Natural killer cell (primary cell): ENCODE results near the gene TAF4. TPM values are rescaled to one million over a fixed set of nuclear protein-coding genes. Genes with fewer than 3 reads are reported as not detected.
A peak's percentile ranks its signal among the peaks of the same experiment; 100 is the strongest.

Source experiments
- ATAC-seq, 3 donors: fragments of 150-1000 bp in 2 of 3; fragments of 200-7000 bp in 1 of 3; cut with Tn5 transposase; 1 replicate in 1 of 3; 2 replicates in 2 of 3; pipeline ENCODE4 v1.10.0; 2021; ENCODE audit warnings: mild to moderate bottlenecking in 2 of 3, moderate library complexity in 2 of 3
- DNase-seq, 2 donors: peaks; one replicate each; pipeline versions ENCODE4 v3.0.0 to v3.0.0-alpha.2; 2013 to 2021; ENCODE audit warnings: mixed read lengths in 1 of 2
- H3K27ac ChIP-seq: one replicate; pipeline ENCODE4 v1.5.1; 2013; ENCODE audit warnings: mild to moderate bottlenecking, low read length
- H3K27me3 ChIP-seq: one replicate; pipeline ENCODE4 v1.6.1; 2013; ENCODE audit warnings: low read length; ENCODE audit not compliant: control insufficient read depth, insufficient read depth
- H3K36me3 ChIP-seq: one replicate; pipeline ENCODE4 v1.6.1; 2013; ENCODE audit warnings: low read length; ENCODE audit not compliant: control insufficient read depth, insufficient read depth
- H3K4me1 ChIP-seq: one replicate; pipeline ENCODE4 v1.6.1; 2013; ENCODE audit warnings: low read length; ENCODE audit not compliant: control insufficient read depth, insufficient read depth
- H3K4me3 ChIP-seq: one replicate; pipeline ENCODE4 v1.5.1; 2013; ENCODE audit warnings: low read length
- H3K9me3 ChIP-seq: one replicate; pipeline ENCODE4 v1.6.1; 2013; ENCODE audit warnings: low read length; ENCODE audit not compliant: control insufficient read depth, insufficient read depth
- H3K27ac Mint-ChIP-seq, 2 donors: one replicate each; pipeline ENCODE4 v1.8.0; 2022; ENCODE audit warnings: mild to moderate bottlenecking in 2 of 2, mixed read lengths in 2 of 2, moderate library complexity in 1 of 2
- H3K27me3 Mint-ChIP-seq, 2 donors: one replicate each; pipeline ENCODE4 v1.8.0; 2022; ENCODE audit warnings: low read depth in 2 of 2, mixed read lengths in 2 of 2
- H3K36me3 Mint-ChIP-seq: one replicate; pipeline ENCODE4 v1.8.0; 2022; ENCODE audit warnings: mixed read lengths
- H3K4me1 Mint-ChIP-seq, 2 donors: one replicate each; pipeline ENCODE4 v1.8.0; 2022; ENCODE audit warnings: mixed read lengths in 2 of 2
- H3K4me3 Mint-ChIP-seq: one replicate; pipeline ENCODE4 v1.8.0; 2022; ENCODE audit warnings: mild to moderate bottlenecking, moderate library complexity, mixed read lengths
- H3K9me3 Mint-ChIP-seq, 2 donors: one replicate each; pipeline ENCODE4 v1.8.0; 2022; ENCODE audit warnings: mixed read lengths in 2 of 2
- CTCF ChIP-seq: fragments of 200-600 bp; IDR thresholded peaks from one replicate; pipeline ENCODE4 v1.8.0; 2022; ENCODE audit warnings: antibody characterized with exemption
- WGBS: methylation state at CpG from one replicate; pipeline ENCODE4 v1.1.7; 2013; ENCODE audit warnings: missing lambda C conversion rate; ENCODE audit not compliant: insufficient coverage; 5-methylcytosine and 5-hydroxymethylcytosine counted together
- intact Hi-C: fragments of 100-400 bp; cut with micrococcal nuclease; formaldehyde crosslinking; loops from one replicate; pipeline ENCODE4 v1.14.2; 2022
- total RNA-seq, 4 donors: library from RNA; stranded (reverse); fragments of 120-200 nt in 1 of 4; gene quantifications; one replicate each; pipeline versions ENCODE4 v1.2.3 to v1.2.4, GENCODE V29; 2013 to 2022

TAF4 gene
- total RNA-seq, 3 donors from 2014 or later (not counting 1 experiment from before 2014, with no cell fraction given): 30.0 to 35.1 (median 30.3) TPM

GRCh38 chr20:62052842-62053464 lies 12.7 kb downstream of the TAF4 start:
- Mint-ChIP-seq H3K9me3 (no peaks in the 10 kb centered on the region), H3K36me3 (no peaks in the 10 kb centered on the region), H3K4me1 (peaks cover 16 to 84% of the 10 kb centered on the region in 2 donors), H3K4me3 (no peak overlapping the region), H3K27ac (peak overlapping the region in 1 of 2 donors; percentile 51), H3K27me3 (no peaks in the 10 kb centered on the region)
- H3K4me1 ChIP-seq: peaks cover 23% of the 10 kb centered on the region
- DNase-seq: no peak
- WGBS: 89% methylated on average over 26 of the region's 26 CpGs
- no peak overlapping the region for H3K27ac ChIP-seq
- no peaks in the 10 kb centered on the region for H3K36me3 ChIP-seq
- no peaks in the 10 kb centered on the region for H3K9me3 ChIP-seq
- TF ChIP-seq CTCF: no peak
- ATAC-seq: no peak
- intact Hi-C loops: no loop called here
- no peak overlapping the region for H3K4me3 ChIP-seq
- H3K27me3 ChIP-seq: no peaks in the 10 kb centered on the region

- WGBS: 84% methylated on average over 13 of the region's 13 CpGs
- no peaks in the 10 kb centered on the region for H3K9me3 Mint-ChIP-seq
Measured at GRCh38 chr20:62052336-62052841, 13.3 kb downstream of the TAF4 start.

GRCh38 chr20:62051546-62052255 lies 14.0 kb downstream of the TAF4 start:
- peak overlapping the region in 1 of 2 donors; percentile 84 for H3K27ac Mint-ChIP-seq
- H3K4me3 Mint-ChIP-seq: no peak overlapping the region
- no peak overlapping the region for H3K4me3 ChIP-seq
- intact Hi-C loops: no loop called here
- DNase-seq (no peak), ATAC-seq (no peak)
- no peaks in the 10 kb centered on the region for H3K9me3 ChIP-seq
- WGBS: 86% methylated on average over 17 of the region's 17 CpGs
- H3K4me1 Mint-ChIP-seq: peaks cover 25 to 87% of the 10 kb centered on the region in 2 donors
- H3K27me3 Mint-ChIP-seq: no peaks in the 10 kb centered on the region
- no peak for TF ChIP-seq CTCF
- peaks cover 15% of the 10 kb centered on the region for H3K4me1 ChIP-seq
- no peak overlapping the region for H3K27ac ChIP-seq
- H3K27me3 ChIP-seq: no peaks in the 10 kb centered on the region
- H3K9me3 Mint-ChIP-seq: no peaks in the 10 kb centered on the region
- H3K36me3 Mint-ChIP-seq: no peaks in the 10 kb centered on the region
- no peaks in the 10 kb centered on the region for H3K36me3 ChIP-seq

More at GRCh38 chr20:62052336-62052841, 13.3 kb downstream of the TAF4 start:
- Histone ChIP-seq H3K27me3 (no peaks in the 10 kb centered on the region), H3K4me3 (no peak overlapping the region), H3K36me3 (no peaks in the 10 kb centered on the region), H3K9me3 (no peaks in the 10 kb centered on the region), H3K4me1 (peaks cover 21% of the 10 kb centered on the region), H3K27ac (no peak overlapping the region)
- no peak overlapping the region for H3K4me3 Mint-ChIP-seq
- no peak for ATAC-seq
- H3K36me3 Mint-ChIP-seq: no peaks in the 10 kb centered on the region
- TF ChIP-seq CTCF: no peak
- DNase-seq: no peak
- peaks cover 18 to 86% of the 10 kb centered on the region in 2 donors for H3K4me1 Mint-ChIP-seq
- intact Hi-C loops: no loop called here
- H3K27ac Mint-ChIP-seq: peak overlapping the region in 1 of 2 donors; percentile 51
- H3K27me3 Mint-ChIP-seq: no peaks in the 10 kb centered on the region
